ENCODE measurements around the gene SEC31B.

SEC31B gene

DNA sequence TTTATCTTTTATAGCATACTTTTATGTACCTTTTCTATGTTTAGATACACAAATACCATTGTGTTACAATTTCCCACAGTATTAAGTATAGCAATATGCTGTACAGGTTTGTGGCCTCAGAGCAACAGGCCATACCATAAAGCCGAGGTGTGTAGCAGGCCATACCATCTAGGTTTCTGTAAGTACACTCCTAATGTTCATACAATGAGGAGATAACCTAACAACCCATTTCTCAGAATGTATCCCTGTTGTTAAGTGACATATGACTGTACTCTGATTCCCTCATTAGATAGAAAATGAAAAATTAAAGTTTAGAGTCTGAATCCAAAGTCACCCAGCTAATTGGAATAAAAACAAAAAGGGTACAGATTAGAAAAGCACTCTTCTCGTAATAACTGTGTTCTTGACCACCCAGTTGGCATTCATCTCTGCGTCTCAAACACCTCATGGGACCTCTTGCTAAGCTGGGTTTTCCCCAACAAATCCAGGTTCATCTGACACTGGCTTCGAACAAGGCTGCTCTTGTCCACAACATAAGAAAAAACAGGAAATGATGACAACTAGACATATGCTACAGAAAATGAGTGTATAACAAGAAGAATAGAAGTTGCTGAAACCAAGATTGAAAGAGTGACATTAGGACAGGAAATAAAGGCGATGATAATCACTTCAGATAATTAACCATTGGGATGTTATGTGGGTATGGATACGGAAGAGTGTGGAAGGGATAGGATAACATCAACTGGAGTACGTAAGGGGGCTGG is 8.6 kb upstream of the SEC31B start:
- DNase-seq: no peak

DNA sequence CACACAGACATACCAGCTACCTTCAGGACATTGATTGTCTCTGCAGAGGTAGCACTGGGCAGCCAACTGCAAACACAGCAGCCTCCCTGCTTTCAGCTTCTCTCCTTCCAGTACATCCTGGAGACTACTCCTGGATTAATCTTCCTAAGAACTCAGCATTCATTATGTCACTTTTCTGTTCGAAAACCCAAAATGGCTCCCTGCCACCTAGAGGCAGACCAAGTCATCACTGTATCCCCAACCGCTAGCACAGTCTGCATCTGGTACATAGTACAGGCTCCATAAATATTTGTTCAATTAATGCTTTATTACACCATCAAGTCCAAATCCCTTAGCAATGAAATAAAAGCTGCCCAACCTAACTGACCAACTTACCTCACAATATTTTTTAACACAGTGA is 5.0 kb upstream of the SEC31B start:
- DNase-seq: no peak

DNA sequence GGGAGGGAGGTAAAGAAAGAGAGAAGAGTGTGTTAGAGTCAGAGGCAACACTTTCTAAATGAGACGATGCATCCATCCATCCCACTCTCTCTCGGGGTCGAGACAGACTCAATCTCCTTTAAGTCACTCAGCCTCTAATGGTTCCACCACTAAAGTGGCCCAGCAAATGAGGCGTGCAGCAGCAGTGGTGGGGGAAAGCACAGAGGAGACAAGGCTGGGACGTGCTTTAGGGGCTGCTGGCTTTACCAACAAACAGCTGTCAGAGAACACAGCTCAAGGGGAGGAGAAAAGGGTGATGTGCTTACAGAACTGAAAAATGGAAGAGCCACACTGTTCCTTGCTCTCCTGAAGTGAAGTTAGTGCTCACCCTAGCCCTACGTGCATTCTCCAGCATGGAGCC is 4.5 kb upstream of the SEC31B start:
- DNase-seq: no peak

DNA sequence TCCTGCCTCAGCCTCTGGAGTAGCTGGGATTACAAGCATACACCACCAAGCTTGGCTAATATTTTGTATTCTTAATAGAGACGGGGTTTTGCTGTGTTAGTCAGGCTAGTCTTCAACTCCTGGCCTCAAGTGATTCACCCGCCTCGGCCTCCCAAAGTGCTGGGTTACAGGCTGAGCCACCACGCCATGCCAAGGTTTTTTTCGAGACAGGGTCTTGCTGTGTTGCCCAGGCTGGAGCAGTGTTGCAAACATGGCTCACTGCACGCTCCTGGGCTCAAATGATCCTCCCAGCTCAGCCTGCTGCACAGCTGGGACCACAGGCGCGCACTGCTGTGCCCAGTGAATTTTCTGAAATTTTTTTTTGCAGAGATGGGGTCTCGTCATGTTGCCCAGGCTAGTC is 3.3 kb upstream of the SEC31B start:
- DNase-seq: no peak

DNA sequence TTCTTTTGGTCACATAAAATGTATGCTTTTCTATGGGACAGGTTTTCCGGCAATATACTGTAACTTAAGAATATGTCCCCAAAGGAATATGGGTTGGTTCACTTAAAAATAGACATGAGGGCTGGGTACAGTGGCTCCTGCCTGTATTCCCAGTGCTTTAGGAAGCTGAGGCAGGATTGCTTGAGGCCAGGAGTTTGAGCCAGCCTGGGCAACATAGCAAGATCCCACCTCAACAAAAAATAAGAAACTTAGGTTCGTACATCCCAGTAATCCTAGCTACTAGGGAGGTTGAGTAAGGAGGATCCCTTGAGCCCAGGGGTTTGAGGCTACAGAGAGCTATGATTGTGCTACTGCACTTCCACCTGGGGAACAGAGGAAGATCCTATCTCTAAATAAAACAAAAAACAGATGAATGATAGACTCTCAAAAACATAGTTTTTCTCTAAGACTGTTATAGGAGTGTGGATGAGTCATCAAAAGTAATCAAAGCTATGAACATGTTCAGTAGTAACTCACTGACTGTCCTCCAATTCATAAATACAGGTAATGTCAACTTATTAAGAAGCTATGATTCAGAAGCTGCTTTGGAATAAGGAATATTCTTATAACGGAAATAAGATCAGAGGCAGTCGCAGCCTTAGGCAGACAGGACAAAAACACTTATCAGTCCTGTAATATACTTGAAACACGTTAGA is 2.6 kb upstream of the SEC31B start:
- no peak for DNase-seq

DNA sequence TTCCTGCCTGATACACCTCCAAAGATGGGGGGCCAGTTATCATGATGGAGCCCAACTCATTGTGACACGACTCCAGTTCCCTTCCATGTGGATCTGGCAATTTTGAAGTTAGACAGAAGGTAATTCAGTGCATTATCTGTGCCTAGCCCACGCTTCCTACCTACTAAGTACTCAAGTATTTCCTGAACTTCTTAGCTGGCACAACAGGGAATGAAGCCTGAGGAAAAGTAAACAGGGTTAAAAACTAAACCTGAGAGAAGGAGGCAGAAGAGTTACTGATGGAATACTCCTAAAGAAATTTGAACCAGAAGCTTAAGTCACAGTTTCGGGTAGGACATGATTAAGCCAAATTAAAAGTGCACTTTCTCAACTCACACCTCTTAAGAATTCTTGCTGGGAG is 1.1 kb upstream of the SEC31B start:
- no peak for DNase-seq

DNA sequence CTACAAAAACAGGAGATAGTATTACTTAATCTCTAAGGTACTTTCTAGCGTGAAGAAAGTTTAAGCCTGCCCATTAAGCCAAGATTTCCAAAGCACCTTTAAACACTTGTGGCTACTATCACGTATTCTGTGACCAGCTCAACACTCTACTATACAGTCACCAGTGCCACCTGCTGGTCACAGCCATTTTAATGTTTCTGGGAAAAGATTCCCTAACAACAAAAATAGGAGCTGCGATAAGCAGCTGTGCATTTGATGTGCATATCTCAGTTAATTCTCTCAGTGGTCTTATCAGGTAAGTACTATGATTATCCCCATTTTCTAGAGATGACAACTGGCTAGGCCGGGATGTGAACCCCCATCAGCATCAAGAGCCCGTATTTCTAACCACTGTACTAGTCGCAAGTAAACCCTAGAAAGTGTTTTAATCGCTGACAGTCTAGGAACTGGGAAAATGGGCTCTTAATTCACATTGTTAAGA is 860 bp downstream of the SEC31B start:
- DNase-seq: no peak

DNA sequence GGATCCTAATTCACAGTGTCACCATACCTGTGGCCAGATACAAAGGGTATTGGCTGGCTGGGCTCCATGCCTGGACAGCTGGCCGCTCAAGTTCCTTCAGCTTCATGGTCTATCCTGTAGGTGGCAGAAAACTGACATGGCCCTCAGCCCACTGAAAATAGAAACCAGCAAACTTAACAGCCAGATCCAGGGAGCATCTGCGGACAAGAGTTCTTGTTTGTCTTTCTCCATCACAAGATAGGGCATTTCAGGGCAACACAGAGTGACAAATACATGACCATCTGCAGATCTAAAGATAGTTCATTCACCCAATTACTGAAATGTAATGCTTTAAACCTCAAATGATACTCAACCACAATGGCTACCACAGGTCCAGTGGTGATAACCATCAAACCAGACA is 2.8 kb downstream of the SEC31B start:
- DNase-seq: no peak

DNA sequence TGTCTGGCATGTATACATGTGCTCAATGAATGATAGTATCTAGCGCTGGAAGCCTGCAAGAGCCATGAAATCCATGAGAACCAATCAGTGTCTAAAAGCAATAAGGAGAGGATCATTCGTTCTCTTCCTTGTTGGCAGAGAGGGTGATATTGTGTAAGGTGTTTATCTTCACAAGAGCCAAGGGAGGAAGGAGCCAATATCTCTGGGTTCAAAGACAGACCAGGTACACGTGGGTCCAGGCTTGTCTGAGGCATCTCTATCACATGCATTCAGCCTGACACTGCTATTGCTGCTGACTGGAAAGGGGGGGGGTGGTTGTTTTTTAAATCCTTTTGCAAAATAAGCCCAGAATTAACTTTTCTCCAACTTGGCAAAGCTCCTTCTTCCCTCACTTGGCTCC is 4.0 kb downstream of the SEC31B start:
- no peak for DNase-seq

DNA sequence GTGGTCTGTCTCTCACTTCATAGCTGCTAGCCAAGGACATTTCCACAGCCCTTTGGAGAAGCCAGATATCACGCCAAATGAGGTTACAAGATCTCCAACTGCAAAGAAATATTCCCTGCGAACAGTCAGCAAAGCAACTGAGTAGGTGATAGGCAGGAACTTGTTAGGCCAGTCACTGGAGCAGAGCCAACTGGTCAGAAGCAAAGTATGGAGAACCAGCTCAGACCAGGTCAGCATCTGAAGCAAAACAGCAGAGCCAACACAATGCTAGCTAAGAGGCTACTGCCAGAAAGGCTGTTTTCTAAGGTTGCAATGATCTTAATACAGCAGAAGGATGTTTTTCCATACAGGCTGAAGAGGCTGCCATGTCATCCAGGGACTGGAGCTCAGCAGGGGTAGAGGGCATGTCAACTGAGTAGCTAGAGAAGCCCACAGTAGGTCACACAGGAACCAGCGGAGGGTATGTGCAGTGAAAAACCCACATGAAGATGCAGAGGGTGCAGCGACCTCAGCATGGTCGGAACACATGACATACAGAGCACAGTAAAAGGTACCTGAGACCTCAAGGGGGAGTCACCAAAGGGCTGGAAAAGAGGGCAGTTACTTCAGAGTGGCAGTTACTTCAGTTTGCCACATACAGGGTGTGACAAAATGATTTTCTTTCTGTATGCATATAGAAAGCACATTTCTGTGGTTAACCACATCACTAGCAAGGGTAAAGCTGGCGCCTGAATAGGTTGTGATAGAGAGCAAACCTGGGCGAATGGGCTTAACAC is 8.9 kb downstream of the SEC31B start:
- no peak for DNase-seq

DNA sequence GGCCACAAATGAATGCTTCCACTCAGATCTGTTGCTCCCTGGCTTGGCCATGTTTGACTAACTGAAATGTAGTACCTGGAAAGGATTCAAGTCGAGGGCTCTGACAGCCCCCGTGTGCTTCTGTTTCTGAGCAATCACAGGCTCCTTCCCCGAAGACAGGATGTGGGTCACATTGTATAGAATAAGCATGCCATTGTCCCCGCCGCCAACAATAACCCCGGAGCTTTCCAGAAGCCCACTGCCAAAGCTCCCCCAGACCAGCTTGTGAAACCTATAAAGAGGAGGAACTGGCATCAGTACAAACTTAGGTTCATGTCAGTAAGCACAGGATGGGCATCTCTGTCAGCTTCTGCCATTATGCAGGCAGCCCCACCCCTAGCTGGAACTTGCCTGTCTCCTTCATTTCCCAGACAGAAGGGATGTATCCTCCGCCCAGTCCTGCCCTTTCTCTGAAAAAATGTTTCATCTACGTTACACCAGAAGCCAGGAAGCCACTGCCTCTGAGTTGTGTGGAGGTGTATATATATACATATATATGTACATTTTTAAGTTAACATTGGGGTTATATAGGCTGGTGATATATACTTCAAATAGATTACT is 10.3 kb downstream of the SEC31B start:
- DNase-seq: no peak

DNA sequence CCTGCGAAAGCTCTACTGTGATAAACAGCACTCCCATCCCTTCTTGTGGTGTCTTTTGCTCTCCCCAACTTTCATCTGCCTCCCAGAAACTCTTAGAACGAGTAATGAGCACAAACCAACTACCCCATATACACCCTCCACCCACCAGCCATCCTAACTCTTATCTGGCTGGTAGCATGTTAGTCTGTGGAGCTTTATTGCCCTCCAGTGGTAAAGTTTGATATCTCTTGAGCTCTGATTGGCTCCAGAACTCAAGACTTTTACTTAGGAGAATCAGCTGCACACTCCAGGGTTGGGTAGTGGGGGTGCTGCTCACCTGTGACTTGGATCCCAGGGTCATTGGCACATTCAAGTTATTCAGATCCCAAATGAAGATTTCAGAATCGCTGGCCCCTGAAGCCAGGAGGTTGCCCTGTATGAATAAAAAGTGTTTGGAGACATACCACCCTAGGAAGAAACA is 10.9 kb downstream of the SEC31B start:
- no peak for DNase-seq

DNA sequence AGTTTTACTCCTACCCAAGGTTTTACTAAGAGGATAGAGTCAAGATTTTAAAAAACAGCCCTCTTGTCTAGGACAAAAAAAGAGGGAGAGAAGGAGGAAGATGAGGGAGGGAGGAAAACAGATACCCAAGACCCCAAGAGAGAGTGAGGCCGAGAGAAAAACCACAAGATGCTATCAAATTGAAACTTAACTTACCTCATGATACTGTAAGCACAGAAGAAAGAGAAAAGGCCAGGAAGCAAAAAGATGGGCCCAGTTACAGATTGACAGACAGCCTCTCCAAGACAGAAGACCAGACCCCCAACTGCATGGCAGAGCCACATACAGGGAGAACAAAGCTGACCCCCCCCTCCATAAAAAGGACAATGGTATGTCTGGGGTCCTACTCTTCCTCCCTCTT is 11.4 kb downstream of the SEC31B start:
- no peak for DNase-seq

DNA sequence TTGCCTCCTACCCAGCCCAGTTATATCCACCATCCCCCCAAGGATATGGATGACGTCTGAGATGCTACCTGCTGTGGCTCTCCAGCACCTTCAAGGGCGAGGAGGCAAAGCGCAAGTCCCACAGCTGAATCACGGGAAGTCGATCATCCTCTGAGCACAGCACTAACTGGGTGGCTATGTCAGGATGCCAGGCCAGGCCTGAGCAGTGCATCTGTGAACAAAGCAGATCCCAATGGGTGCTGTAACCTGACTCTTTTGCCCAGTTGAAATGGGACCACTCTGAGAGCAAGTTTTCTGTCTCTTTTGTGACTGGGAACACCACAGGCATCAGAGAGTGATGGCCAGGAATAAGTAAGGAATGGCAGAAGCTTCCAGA is 12.3 kb downstream of the SEC31B start:
- no peak for DNase-seq

DNA sequence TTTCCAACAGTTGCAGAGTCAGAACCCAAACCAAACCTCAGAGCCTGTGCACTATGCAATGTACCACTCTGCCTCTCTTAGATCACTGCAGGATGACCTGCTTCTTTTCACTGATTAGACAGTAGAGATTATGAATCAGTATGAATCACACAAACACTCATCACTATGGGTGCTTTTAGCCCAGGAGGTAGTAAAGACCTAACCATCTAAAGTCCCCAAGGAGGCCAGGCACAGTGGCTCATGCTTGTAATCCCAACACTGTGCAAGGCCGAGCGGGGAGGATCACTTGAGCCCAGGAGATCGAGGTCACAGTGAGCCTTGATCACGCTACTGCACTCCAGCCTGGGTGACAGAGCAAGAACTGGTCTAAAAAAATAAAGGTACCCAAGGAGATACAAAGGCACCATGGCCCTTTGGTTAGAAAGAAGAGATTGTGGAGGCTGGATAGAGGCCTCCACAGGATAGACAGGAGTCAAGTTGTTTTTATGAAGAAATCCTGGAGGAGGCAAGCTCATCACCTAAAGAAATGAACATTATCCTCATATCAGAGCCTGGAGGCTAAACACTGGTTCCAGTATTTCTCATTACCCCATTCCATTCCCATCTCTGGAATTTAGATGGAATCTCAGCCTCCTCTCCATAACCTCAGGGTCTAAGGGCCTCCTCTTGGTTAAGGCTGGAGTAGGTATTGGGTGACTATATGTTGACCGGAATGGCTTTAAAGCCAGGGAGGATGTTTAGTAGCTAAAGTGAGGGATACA is 12.9 kb downstream of the SEC31B start:
- DNase-seq: no peak

DNA sequence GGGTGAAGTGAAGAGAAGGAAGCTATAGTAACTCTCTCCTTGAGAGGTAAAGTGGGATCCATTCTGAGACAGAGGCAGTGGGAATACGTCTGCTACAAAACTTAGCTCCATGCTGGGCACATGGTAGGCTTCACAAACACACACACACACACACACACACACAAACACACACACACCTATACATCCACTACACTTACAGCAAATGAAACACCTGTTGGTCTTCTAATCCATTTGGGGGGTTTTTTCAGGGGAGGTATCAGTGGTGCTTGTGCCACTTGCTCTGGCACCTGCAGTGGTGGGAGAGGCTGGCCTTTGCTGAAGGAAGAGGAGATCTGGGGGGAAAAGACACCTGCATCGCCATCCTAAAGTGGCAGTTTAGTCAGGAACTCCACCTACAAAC is 14.5 kb downstream of the SEC31B start:
- DNase-seq: no peak

DNA sequence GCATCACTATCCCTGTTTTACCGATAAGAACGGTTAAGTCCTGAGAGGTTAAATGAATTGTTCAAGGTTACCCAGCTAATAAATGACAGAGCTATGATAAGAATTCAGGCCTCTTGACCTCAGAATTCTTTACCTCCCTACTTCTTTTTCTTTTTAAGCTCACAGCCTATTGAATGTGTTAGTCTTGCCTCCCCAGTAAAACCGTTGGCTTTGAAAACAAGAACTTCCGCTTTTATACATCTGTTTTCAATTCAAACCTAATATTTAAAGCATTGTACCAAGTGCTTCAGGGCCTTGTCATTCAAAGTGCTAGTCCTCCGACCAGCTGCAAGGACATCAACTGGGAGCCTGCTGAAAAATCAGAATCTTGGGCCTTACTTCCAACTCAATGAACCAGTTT is 15.6 kb downstream of the SEC31B start:
- DNase-seq: no peak

DNA sequence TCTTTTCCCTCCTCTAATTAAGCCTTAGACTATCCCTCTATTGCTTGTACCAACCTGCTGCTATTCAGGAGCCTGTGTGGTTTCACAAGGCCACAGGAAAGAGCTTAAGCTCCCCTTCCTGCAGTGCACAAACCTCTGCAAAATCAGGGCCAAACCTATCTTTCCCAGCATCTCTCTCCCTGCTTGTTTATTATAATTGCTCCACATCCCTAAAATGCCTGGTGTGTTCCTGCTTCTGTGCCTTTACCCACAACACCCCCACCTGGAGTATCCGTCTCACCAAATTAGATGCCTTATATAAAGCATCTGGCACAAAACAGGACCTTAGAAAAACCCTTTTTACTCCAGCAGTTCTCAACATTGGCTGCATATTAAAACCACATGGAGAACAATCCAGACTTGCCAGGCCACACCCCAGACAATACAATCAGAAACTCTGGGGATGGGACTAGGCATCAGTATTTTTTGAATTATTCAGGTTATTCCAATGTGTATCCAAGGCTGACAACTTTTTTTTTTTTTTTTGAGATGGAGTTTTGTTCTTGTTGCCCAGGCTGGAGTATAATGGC is 16.7 kb downstream of the SEC31B start:
- no peak for DNase-seq

DNA sequence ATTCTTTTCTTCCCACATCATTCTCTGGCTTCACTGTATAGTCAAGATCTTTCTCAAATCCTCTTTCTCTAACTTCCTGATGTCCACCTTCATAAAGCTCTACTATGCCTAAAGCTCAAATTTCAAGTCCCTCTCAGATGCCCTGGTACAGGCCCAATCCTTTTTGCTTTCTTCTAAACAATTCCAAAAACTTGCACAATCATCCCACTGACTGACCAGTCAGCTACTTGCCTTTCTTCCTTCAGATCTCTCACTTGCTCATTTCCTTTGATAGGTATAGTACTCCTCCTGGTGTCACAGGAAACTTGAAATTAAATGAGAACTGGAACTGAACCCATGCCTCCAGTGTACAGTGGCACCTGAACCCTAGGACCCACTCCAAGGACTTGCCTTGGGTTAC is 18.2 kb downstream of the SEC31B start:
- no peak for DNase-seq

DNA sequence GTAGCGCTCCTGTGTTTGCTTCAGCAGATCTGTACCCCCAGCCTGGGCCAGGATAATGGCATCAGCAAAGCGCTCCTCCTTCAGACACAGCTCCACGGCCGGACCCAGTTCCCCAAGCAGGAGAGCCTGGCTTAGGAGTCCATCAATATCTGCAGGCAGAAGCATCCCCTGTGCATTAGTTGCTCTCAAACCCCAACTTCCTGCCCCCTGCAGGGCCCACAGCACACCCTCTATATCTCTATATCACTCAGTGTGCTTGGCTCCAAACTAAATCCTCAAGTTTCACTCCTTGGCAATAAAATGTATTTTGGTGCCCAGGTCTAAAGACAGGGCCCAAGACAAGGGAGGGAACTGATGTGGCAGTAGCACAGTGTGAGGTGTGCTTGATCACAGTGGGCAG is 21.6 kb downstream of the SEC31B start:
- no peak for DNase-seq

DNA sequence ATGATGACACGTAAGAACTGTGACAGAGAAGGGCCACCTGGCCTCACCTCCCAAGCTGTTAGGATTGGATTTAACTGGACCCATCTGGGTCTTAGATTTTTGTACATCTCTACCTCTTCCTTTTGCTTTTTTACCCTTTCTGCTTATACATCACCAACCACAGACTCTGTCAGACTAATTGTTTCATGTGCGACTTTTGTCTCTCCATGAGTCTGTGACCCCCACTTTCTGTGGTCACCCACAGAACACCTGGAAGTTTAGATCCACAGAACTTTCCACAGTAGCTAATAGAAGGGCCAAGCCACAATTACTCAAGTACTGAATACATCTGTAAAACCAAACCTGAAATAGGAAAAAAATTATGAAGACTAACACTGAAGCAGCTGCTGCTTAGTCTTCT is 23.1 kb downstream of the SEC31B start:
- DNase-seq: no peak

DNA sequence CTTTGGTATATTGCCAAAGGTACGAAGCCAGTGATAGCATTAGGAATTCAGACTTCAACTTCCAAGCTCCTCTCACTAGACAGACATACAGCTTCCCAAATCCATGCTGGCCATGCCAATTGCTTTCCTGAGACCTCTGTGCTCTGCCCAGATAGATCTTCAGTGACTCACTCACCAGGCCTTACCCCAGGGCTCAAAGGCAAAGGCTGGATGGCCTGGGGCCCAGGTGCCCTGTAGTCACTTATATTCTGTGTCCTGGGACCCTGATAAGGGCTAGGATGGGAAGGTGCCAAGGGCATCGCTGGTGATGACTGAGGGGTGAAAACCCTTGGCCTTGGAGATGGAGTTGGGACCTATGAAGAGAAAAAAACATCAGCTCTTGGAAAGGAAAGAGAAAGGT is 29.1 kb downstream of the SEC31B start:
- DNase-seq: no peak

All from left hindlimb (tissue), 1 donor.